HG03565 (cell line): ENCODE results near the gene BNC2.

Source experiments
- ATAC-seq: cut with Tn5 transposase; IDR thresholded peaks from one replicate; pipeline ENCODE4 v1.9.1; 2021; ENCODE audit warnings: mild to moderate bottlenecking, moderate library complexity; ENCODE audit not compliant: unreplicated experiment

BNC2 gene

DNA sequence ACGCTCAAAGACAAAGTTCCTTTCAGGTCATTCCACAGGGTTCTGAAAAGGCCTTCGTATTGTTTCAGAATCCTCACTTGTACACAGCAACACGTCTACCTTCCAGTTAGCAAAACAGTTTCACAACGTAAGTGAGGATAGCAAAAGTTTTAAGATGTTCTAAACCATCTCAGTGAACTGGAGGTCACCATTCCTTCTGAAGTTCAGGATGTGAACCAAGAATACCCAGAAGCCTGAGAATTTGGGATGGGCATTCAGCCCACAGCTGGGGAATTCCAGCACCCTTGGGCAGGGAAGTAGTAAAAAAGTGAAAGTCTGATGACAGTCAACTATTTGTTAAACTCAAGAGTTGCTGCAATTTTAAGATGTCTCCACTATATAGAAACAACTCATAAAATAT lies 224.5 kb downstream of the BNC2 start:
- ATAC-seq, result no peak

DNA sequence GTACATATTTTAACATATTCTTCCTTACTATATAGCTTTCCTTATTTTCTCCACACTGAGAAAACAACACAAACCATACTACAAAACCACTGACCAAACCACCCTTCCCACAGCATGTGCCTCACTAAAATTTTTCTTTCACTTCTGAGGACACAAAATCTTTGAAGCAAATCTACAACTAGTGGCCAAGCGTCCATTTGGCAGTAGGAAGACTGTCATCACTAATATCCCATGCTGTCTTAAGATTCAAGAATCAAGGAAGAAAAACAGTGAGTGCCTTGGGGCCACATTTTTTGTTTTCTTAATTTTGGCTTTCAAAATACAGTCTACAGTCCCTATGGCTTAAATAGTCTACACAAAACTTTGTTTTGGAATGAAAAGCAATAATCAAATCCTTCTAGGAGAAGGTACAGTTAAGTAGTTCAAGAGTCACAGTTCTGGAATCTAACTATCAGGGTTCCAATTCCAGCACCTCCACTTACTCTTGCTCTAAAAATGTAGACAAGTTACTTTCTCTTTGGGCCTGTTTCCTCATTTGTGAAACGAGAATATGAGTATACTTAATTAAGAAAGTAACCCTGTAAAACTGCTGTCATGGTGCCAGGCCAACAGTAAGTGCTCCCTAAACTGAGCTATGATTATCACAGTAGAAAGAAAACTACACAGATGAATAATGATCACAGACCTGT lies 227.9 kb downstream of the BNC2 start:
- ATAC-seq, result no peak

DNA sequence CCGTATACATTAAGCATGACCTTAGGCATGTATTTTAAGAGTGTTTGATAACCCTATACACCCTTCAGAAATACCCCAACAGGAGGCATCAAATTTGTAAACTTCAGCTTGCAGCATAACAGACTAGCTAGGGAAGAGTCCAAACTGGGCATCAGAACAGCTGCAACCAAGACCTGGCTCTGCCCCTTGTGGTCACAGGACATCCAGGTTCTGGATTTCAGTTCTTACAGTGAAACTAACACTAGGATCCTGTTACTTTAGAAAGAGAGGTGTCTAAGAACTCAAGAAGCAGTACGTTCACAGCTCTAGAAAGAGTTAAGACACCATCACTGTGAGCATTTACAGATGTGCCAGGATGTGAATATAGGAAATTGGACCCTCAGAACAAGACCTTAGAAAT lies 229.8 kb downstream of the BNC2 start:
- ATAC-seq, result no peak

DNA sequence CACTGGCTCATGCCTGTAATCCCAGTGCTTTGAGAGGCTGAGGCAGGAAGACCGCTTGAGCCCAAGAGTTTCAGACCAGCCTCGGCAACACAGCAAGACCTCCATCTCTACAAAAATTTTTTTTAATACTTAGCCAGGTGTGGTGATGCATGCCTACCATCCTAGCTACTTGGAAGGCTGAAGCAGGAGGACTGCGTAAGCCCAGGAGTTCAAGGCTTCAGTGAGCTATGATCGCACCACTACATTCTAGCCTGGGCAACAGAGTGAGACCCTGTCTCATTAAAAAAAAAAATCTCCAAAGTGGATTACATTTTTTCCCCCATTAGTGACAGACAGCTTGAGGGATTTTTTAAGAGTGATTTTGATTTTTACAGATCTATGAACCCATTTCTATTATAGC lies 230.8 kb downstream of the BNC2 start:
- no peak for ATAC-seq

DNA sequence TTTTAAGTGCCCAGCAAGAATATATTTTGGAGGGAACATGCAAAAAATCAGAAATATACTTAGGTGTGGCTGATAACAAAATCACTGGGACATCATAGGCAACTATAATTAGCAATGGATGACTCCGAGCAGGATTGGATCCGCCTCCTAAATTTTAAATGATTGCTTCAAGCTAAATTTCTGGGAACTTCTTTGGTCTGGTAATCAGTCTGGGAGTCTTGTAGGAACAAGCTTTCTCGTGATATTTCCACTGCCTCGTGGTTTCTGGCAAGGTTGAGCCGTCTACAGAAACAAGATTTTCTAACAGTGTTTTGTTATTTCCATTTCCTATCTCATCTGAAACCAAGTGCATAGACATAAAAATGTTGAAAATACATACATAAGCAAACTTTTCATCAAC lies 232.6 kb downstream of the BNC2 start:
- no peak for ATAC-seq

DNA sequence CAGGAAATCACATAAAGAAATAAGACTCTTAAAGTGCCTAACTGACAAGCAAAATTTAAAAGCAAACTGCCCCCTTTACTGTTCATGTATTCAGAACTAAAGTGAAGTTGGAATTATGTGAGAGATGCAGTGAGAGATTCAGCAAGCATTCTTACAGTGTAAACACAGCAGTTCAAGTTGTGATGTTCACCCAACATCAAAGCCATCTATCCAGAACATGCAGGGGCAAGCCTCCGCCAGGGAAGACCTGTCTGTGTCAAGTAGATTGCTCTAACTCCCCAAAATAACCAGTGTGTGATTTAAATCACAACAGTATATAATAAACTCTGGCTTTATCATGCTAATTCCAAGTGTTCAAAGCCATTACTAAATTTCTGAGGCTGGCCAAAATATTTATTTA lies 233.3 kb downstream of the BNC2 start:
- no peak for ATAC-seq

DNA sequence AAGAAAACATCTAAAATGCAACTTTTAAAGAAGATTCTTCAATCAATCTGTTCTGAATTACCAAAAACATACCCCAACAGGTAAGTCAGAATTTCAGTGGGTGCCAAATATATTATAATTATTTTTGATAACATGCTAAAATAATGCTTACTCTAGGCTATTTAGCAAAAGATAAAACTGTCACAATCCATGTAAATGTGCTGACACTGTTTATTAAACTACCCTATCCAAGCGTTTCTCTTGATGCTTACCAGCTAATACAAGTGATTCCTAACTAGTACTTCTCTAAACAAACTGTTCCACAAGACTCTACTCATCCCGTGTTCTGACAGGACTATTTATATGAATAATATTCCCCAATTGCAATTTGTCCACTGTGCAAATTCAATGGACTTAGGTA lies 236.7 kb downstream of the BNC2 start:
- ATAC-seq, result no peak

DNA sequence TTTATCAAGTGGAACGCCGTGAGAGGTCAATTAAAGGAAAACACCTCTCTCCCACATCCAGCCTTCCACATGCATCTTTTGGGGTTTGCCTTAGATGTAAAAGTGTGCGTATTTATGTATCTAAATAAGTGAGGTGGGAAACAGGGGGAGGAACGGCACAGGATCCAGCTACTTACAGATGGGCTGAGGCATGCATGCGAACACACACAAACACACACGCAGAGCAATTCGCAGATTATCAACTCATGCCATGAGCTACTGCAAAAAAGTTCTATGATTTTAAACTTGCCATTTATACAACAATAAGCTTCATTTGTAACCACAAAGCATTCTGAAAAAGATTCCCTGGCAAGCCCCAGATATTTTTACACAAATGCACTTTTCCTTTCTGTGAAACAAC lies 242.1 kb downstream of the BNC2 start:
- no peak for ATAC-seq

DNA sequence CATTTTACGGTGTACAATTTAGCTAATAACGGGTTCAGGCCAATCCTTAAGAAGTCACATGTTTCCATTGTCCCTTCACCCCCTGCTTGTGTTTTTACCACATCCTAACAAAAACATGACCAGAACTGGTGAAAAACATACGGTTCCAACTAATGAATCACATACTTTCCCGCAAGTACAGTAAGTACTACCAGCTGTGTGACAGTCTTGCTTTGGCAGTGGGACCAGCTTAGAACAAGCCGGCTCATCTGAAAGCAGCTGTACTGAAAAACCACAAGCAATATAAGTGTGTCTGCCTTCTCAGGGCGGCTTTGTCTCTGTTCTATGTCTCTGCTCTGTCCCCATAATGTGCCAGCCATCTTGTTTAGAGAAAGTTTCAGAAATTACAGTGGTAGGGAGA lies 242.5 kb downstream of the BNC2 start:
- ATAC-seq, result no peak

DNA sequence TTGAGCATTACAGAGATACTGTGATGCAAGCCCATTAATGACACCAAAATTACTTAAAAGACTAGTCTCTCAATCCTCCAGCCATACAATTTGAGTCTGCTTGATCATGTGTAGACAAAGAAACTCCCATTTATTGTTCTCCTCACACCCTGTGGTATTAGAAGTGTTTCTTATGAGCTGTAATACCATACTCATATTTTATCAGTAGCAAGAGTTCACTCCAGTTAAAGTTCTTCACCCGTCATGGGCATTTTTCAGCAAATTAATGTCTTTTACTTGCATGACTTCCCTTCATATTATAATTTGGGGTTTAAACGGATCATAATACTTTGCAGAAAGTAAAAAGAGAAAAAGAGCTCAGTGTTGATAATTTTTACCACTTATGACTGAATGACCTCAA lies 242.9 kb downstream of the BNC2 start:
- ATAC-seq, result no peak

DNA sequence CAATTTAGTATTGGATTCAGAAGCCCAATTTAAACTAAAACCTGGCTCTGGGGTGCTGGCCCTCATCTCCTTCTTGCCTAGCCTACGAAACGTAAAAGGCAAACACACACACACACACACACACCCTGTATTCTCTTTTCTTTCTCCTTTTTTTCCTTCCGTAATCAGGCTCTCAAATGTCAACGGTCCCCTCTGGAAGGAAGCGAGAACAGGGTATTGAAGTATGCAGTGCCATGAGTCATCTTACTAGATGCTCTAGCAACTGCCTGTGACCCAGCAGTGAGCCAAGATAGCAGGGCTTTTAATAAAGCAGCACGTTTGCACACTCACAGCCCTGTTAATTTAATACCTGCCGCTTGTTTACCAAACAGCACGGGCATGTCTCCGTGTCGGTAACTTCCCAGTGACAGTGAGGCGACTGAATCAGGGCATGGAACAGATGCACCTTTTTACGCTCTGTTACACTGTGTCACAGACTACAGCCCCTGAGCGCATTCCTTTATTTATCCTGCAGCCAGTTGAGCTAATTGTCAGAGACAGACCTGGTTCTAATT lies 243.8 kb downstream of the BNC2 start:
- ATAC-seq, result no peak

DNA sequence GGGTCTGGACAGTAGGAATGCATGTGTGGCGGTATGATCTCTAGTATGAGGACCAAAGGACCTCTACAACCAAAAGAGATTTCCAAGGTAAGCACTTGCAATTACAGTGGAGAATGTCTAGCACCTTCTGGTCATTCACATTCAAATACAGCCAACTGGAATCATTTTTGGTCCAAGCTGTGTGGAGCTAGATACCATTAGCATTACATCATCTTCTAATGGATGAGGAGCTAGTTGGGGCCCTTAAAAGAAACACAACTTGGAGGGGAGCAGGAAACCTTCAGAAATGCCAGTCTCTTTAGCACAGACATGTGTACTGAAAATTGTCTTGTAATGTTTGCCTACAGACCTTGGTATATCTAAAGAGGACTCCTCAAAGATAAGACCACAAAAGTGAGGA lies 244.7 kb downstream of the BNC2 start:
- ATAC-seq, result no peak

DNA sequence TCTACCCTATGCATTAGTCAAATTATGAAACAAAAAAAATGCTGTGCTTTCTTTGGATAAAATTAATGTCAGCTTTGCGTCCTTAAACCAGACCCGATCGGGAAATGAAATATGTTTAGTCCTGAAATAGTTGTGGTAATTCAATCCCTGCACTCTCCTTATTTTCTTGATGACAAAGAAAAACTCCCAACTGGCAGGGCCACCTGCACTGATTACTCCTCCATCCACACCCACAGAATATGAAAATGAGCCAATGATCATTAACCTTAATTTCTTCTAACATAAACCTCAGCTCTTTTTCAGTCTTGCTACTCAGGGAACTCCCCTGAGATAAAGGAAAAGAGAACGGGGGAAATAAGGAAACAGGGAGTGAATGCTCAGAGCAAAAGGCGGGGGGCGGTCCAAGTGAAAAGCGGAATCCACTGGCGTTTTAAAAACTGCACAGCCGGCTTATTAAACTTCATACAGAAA lies 245.3 kb downstream of the BNC2 start:
- no peak for ATAC-seq

DNA sequence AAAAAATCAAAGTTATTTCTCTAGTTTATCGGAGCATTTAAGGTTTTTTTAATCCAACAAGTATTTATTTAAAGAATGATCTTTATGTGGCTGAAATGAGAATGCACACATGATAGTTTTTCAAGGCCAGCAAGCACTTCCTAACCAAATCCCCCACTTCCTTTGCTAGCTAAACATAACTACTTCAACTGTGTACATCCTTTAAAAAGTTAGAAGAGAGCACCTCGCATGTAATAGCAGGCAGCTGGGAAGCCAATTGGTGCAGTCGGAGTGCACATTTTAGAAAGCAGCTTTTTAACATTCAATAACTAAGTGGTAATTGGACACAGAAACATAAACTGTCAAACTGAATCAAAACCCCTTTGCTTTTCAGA lies 245.7 kb downstream of the BNC2 start:
- ATAC-seq, result no peak

DNA sequence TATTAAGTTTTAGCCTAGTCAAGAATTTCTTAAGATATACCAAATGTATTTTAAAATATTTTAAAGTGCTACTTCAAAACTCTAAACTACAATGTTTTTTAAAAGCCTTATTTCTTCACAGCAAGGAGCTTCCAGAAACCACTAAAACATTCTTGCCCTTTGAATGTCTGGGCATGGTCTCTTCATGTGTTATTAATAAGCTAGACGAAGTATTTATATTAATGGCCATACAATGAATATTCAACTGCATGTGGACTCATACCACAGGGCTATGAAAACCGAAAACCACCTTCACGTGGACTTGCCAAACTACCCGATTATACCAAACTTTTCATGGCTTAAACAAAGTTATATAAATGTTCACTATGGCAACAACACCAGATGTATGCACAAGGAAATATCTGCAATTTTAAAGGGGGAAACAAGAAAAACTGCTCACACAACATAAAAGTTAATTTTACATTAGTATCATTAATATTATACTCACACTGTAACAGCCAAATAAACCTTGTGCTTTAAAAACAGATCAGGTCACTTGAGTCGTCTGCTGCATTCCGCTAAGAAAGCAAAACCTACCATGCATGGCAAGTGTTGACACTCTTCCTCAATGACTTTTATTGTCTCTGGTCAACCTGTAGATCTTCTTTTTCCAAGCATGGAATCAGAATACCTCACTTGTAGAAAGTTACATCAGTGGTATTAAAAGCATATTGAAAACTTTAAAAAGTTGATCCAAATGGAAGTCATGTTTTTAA lies 246.3 kb downstream of the BNC2 start:
- no peak for ATAC-seq

DNA sequence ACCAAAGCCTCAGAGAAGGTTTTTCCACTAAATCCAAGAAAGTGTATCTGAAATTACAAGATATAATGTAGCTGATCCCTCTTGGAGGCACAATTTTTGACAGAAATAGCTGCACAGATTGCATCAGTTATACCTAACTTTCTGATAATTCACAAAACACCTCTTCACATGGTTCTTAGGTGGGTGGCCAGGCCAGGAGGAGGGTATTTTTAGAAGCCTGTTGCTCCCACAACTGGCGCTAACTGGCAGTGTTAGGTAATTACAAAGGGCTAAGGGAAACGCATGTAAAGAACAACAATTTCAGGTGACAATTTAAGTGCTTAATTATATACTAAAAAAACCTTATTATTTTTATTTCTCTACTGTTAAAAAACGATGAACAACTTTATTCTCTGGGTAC lies 247.9 kb downstream of the BNC2 start:
- ATAC-seq, result no peak

DNA sequence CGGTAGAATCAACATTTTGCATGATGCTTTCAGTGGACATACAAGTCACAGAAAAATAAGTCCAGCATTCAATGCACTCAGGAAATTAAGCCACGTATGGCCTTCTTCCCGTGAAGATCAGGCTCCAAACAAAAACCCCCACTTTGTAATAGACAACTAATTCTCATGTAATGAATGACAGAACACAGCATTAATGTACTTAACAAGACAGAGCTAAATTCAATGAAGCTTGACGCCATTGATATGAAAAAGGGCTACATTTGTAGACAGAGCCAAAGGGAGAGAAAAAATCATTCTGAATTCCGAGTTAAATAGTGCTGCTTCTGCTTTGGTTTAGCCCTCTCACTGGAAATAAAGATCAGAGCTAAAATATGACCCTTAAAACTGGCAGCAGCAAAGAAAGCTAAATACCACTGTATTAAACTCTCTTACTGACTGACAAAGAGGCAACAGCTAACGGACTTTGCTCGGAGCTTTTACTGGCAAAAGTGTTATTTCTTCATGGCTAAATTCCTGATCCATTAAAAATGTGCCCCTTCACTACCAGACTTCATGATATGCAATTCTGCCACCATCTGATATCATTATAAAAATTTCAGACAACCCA lies 250.5 kb downstream of the BNC2 start:
- no peak for ATAC-seq

DNA sequence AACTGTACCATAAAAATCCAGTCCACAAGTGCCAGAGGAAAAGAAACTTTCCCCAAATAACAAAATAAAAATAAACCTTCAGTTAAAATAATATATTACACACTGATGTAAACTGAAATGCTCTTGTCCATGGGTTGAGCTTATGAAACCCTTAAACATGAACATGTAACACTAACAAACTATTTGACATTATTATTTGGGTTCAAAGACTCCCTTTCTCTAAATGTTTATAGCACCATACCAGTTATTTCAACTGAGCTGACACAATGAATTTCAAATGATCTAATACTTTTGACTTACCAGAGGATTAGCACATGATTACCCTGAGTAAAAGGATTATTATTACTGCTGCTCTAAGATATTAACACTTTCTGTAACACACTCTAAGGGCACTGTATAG lies 251.1 kb downstream of the BNC2 start:
- no peak for ATAC-seq

DNA sequence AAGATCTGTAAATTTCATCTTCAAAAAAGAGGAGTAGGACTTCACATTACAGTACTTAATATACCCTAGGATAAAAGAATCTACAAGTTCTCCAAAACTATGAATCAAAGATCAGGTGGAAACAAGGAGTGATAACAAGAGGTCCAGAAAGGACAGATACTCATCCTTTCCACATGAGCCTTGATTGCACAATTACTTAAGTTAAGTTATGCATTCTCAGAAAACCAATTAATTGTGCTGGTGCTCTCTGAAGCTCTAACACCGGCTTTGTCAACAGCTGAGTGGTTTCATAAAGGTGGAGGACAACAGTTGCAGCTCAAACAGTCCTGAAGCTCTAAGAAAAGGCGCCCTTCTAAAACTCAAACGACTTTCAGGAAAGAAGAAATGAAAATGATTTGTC lies 251.9 kb downstream of the BNC2 start:
- ATAC-seq, result no peak

DNA sequence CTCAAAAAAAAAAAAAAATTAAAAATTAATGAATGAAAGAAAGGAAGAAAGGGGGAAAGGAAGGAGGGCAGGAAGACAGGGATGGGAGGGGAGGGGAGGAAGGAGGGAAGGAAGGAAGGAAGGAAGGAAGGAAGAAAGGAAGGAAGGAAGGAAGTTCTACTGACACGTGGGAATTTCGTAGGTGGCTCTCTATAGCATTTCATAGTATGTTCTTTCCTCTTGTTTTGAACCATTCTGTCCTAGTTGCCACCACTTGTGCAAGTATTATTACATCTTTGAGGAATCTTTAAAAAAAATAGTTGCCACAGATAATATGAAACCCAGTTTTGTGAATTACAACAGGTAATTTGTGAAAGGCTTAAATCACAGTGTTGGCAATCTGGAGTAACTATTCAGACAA lies 253.8 kb downstream of the BNC2 start:
- ATAC-seq, result no peak

DNA sequence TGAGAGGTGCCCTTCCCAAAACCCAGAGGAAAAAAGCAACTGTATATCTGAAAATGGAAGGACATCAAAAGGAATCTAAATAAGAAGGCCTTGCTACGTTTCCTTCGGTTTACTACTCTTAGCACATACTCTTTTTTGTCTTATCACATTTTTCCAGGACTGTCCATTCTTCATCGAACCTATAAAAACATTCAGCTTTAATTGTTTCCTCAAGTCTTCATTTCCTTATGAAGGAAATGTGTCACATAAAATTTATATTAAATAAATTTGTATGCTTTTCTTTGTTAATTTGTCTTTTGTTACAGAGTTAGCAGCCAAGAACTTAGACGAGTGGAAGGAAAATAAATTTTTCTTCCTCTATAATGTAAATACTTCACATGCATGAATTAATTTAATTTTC lies 255.0 kb downstream of the BNC2 start:
- no peak for ATAC-seq

DNA sequence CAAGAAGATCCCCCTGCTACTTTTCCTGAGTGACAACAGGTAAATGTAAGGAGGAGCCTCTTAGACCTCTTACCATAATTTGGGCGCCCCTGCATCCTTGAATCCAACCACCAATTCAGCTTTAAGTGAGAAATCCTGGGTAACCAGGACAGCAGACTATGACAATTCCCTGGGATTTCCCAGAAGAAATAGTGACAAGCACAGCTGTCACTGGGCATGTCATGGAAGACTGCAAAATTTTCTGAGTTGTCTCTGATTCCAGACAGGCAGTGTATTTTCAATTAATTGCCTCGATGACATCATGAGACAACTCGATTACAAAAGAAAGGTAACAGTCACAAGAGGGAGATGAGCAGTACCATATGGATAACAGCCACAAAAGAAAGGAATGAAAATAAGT lies 256.9 kb downstream of the BNC2 start:
- ATAC-seq, result no peak
